ENCODE data around the gene PRODH2.

PRODH2 gene, protein sequence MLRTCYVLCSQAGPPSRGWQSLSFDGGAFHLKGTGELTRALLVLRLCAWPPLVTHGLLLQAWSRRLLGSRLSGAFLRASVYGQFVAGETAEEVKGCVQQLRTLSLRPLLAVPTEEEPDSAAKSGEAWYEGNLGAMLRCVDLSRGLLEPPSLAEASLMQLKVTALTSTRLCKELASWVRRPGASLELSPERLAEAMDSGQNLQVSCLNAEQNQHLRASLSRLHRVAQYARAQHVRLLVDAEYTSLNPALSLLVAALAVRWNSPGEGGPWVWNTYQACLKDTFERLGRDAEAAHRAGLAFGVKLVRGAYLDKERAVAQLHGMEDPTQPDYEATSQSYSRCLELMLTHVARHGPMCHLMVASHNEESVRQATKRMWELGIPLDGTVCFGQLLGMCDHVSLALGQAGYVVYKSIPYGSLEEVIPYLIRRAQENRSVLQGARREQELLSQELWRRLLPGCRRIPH

DNA sequence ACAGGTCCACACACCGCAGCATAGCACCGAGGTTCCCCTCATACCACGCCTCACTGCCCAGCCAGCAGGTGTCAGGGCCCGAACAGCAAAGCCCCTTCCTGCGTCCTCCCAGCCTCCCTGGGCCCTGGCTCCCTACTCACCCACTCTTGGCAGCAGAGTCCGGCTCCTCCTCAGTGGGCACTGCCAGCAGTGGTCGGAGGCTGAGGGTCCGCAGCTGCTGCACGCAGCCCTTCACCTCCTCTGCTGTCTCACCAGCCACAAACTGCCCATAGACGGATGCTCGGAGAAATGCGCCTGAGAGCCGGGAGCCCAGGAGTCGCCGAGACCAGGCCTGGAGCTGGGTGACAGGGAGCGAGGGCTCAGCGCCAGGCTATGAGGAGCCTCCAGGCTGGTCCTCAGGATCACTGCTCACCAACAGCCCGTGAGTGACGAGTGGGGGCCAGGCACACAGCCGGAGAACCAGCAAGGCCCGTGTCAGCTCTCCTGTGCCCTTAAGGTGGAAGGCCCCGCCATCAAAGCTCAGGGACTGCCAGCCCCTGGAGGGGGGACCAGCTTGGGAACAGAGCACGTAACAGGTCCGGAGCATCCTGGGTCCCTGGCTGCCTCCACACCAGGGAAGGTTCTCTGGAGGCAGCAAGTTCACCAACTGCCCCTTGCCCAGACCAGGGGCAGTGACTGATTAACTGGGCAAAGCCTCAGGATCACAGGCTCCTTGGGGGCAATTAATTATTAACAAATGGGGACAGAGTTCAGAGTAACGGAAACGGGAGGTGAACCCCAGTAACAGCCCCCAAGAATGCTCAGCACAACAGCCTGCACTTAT lies at the start of gene PRODH2:
Gene PRODH2 (minus strand): TSS at position 626 of the 823 bp plus-strand sequence. CDS start 40 bp downstream, at position 586.
- no peak for DNase-seq

DNA sequence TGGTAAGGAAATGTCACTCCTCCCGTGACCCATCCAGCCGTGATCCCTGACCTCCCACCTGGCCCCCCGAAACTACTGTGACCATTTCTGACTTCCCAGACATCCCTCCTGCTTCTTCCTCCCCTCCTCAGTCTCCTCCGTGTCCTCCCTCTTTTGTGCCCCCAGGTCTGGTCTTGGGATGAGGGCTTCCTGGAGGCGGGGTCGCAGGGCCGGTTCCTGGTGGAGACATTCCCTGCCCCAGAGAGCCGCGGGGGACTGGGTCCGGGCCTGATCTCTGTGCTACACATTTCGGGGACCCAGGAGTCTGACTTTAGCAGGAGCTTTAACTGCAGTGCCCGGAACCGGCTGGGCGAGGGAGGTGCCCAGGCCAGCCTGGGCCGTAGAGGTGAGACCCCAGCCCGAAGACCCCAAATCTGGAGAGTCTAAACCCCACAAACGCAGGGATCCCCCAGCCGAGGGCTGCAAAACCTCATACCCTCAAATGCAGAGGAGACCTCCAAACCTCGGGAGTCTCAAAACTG lies 49.1 kb upstream of the PRODH2 start:
- no peak for DNase-seq

DNA sequence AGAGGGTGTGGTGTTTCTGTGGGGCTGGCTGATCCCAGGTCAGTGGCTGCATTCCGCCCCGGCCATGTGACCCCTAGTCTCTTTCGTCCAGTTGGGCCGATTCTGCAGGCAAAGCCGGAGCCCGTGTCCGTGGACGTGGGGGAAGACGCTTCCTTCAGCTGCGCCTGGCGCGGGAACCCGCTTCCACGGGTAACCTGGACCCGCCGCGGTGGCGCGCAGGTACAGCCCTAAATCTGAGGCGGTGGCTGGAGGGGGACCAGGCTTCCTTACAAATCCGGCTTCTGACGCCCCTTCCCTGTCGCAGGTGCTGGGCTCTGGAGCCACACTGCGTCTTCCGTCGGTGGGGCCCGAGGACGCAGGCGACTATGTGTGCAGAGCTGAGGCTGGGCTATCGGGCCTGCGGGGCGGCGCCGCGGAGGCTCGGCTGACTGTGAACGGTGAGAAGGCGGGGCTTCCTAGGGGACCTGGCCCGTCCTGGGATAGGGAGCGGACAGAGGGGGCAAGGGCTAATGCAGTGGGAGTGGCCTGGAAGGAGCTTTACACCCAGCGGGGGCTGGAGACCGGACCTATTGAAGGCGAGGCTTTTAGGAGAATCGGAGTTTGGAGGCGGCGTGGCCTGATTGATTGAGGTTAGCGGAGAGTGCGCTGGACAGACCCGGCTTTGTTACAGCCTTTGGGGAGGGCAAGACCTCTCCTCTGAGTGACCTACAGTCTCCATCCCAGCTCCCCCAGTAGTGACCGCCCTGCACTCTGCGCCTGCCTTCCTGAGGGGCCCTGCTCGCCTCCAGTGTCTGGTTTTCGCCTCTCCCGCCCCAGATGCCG lies 48.4 kb upstream of the PRODH2 start:
- no peak for DNase-seq

DNA sequence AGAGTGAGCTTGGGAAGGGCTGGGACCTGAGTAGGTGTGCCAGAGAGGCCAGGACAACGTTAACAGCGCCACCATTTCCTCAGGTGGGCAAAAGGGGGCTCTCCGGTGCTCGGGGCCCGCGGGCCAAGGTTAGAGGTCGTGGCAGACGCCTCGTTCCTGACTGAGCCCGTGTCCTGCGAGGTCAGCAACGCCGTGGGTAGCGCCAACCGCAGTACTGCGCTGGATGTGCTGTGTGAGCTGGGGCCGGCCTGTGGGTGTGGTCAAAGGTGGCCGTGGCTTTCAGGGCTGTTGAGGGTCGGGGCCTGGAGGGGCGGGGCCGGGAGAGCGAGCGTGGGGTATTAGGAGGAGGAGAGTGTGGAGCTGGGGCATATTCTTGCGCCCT lies 47.8 kb upstream of the PRODH2 start:
- DNase-seq, result no peak

DNA sequence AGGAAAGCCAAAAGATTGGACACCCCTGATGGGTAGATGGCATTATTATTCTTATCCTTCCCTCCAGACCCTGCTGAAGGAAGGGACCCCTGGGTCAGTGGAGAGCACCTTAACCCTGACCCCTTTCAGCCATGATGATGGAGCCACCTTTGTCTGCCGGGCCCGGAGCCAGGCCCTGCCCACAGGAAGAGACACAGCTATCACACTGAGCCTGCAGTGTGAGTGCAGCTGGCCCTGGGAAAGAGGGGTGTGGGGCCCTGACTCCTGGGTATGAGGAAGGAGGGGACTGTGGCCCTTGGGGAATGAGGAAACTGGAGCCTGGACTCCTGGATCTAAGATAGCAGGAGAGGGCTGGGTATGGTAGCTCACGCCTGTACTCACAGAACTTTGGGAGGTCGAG lies 46.8 kb upstream of the PRODH2 start:
- DNase-seq, result no peak

DNA sequence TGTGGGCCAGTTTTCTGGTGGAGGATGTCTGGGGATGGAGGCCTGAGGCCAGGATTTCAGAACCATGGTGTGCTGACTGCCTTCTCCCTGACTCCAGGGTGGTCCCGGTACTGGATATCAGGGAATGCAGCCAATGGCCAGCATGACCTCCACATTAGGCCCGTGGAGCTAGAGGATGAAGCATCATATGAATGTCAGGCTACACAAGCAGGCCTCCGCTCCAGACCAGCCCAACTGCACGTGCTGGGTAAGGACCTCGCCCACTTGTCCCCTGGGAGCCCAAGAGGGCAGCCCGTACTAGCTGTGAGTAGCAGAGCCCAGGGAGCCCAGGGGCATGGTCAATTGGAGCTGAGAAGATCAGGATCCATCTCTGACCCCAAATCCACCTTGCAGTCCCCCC lies 45.7 kb upstream of the PRODH2 start:
- DNase-seq, result no peak

DNA sequence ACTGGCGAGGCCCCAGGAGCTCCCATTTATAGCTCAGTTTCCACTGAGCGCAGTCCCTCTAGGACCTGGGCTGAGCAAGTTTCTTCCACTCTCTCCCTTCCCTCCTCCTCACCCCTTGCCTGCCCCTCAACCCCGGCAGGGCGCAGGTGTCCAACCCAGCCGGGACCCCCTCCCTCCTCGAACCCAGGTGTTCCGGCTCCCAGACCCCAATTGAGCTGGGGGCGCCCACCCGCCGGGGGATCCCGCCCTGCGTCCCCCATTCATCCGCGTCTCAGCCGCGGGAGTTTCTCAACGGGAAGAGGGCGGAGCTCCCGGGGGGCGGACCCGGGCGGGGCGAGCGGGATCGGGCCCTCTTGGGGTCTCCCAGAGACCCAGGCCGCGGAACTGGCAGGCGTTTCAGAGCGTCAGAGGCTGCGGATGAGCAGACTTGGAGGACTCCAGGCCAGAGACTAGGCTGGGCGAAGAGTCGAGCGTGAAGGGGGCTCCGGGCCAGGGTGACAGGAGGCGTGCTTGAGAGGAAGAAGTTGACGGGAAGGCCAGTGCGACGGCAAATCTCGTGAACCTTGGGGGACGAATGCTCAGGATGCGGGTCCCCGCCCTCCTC lies 44.0 kb upstream of the PRODH2 start, which contains the start of gene KIRREL2:
Gene KIRREL2 (plus strand): TSS at position 366 of the 604 bp plus-strand sequence. CDS start 209 bp downstream, at position 575.
- no peak for DNase-seq

DNA sequence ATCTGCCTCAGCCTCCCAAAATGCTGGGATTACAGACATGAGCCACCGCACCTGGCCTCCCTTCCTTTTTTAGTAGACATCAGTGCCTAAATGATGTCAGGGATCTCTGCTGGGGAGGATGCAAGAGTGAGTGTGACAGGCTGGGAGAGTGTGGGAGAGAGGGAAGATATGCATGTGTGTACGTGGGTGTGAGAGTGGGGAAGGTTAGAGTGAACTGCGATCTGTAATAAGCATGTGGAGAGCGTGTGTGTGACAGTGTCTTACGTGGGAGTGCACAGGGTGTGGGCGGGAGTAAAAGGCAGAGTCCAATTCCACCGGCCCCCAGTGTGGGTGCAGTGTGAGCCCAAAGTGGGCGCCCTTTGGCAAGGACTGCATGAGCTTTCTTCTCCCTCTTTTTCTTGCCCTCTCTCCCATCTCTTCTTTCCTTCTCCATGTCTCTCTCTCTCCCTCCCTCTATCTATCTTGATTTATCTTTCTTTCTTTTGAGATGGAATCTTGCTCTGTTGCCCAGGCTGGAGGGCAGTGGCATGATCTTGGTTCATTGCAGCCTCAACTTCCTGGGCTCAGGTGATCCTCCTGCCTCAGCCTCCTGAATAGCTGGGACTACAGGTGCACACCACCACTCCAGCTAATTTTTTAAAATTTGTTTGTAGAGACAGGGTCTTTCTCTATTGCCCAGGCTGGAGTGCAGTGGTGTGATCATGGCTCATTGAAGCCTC lies 40.6 kb upstream of the PRODH2 start:
- DNase-seq, result no peak

DNA sequence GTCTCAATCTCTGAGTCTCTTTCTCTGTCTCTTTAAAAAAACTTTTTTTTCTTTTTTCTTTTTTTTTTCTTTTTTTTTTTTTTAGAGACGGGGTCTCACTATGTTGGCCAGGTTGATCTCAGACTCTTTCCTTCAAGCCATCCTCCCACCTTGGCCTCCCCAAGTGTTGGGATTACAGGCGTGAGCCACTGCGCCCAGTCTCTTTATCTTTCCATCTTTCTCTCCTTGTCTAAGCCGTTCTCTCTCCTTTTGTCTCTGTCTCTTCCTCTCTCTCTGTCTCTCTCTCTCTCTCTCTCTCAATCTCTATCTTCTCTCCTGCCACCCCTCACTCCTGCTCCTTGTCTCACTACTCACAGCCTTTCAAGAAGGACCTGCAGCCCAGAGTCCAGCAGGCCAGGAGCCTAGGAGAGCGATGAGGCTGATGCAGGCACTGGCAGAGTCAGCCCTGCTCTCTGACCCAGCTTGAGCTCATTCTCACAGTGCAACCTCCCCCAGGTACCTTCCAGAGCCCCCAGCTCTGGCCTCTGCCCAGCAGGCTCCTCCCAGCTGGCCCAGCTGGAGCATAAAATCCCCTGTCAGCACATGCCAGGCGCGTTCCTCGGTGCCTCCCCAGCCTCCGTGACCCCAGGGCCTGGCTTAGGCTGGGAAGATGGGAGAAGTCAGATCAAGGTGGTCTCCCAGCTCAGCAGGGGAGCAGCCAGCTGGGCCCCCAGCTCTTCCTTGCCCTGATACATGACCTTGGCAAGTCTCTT lies 39.6 kb upstream of the PRODH2 start, which contains the start of gene NPHS1:
Gene NPHS1 (minus strand): TSS at position 476 of the 752 bp plus-strand sequence. CDS start 667 bp downstream, outside the sequence.
- DNase-seq, result no peak

DNA sequence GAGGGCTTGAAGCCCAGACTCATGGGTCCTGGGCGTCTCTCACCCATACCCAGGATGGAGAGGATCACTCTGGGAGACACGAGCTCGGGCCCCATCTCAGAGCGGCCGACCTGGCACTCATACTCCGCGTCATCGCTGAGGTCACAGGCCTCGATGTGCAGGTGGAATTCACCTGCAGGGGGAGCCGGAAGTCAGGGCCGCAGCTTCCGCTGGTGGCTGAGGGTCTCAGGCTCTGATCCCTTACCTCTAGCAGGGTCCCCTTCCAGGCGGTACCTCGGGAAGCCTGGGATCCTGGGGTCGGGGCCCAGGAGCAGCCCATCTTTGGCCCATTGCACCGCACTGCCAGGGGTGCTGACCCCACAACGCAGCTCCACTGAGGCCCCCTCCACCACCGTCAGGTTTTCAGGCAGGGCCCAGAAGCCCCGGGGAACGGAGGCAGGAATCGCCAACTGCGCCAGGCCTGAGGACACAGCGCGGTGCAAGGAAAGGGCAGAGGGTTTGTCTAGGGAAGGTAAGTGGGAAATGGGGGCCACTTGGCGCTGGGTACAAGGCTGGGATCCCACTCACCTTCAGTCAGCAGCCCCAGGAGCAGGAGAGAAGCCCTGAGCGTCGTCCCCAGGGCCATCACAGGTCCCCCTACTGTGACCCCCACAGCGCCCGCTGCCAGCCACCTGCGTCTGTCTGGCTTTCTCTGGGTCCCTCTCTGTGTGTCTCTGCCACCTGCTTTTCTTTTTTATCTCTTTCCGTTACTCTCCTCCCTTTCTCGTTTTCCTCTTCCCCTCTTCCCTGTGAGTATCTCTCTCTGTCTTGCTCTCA lies 38.8 kb upstream of the PRODH2 start:
- DNase-seq, result no peak

DNA sequence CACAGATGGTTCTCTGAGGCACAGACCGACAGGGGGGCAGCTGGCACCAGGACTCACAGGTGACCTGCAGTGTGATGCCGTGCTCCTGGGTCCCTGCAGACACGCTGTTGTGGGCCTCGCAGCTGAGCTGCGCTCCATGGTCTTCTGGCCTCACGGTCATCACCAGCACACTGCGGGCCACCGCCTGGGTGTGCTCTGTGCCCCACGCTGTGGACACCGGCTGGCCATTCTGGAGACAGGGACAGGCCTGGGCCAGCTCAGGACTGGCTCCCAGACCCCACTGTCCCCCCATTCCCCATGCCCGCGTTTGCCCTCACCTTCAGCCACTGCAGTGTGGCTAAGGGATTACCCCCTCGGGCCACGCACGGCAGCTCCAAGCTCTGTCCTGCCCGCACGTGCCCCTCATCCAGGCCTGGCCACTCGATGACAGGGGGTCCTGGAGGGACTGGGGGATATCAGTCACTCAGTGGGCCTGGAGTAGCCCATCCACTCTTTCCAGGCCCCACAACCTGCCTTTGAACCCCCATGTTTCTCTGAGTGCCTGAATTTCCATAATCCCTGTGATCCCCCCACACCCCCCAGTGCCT lies 36.4 kb upstream of the PRODH2 start:
- DNase-seq, result no peak

DNA sequence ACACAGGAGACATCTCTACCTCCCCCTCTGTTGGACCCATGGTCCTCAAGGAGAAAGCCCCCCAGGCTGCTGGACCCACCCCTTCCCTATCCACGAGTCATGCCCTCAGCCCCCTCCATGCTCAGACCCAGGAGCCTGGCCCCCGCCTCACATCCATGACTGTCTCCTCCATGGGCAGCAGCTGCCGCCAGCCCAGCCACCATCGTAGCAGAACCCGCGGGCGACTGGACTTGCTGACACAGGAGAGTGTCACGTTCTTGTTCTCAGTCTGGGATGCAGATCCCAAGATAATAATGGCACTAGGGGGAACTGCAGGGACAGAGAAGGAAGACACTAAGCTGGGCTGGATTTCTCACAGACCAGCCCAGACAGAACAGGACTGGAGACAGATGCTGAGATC lies 35.8 kb upstream of the PRODH2 start:
- DNase-seq, result no peak

DNA sequence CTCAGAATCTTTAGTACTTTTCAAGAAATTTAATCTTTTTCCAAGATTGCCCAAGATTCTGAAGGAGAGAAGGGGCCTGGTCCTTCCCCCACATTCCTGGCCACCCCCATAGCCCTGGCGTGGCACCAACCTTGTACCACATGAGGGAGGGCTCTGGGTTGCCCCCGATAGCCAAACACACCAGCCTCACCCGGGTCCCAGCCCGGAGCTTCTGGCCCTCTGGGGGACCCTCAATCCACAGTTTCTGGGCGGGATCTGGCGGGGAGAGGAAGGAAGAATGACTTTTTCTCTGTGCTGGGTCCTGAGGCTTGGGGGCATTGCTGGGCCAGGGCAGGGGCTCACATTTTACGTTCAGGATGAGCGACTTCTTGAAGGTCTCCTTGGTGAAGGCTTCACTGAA lies 35.3 kb upstream of the PRODH2 start:
- DNase-seq, result no peak

DNA sequence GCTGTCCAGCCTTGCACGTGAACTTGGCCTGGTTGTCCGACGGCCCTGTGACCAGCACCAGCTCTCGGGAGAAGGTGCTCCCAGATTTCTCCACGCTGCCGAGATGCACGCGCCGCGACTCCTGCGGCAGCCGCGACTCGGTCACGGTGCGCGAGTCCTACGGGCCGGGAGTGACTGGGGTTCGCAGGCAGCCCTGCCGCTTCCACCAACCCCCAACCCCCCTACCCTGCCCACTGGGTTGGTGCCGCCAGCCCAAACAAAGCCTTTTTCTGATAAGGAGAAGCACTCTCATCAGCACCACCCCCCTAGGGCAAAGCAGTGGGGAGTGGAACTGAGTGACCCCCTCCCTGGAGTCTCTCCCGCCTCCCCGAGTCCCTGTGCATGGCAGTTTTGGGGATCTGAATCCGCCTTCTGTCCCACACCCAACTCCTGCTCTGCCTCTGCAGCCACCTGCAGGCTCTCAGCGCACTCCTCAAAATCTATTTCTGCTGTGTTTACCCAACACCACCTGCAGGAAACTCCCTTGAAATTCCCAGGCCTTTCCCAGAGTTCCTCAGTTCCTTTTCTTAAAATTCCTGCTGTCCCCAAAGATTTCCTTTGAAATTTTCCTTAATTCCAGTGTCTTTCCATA lies 33.5 kb upstream of the PRODH2 start:
- DNase-seq, result peak; percentile 27

DNA sequence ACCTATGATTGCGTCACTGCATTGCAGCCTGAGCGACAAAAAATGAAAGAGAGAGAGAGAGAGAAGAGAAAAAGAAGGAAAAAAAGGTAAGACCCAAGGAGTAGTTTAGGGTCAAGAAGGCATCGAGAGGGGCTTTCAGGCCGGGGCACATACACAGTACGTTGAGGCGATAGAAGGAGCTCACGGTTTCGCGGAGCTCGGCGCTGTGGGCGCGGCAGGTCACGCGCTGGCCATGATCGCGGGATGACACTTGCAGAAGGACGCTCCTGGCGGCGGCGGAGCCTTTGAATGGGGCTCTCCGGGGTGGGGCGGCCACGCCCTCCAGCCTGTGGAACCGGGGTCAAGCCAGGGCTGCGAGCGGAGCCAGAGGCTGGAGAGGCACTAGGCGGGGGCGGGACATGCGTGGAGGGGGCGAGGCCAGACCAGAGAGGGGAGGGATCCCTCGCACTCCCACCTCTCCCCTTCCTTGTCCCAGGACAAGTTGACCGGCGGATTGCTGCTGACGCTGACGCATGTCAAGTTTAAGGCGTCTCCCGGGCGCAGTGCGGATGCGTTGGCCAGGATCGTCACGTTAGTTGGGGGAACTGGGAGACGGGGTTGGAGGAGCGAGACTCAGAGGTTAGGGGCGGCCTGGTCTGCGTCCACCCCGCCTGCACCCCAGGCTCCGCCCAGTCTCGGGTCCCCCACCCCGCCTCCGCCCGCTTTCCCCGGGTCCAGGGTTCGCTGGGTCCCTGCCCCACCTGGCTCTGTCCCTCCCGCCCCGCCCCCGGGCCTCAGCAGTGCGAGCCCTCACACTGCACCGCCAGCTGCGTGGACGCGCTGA lies 32.8 kb upstream of the PRODH2 start:
- no peak for DNase-seq

DNA sequence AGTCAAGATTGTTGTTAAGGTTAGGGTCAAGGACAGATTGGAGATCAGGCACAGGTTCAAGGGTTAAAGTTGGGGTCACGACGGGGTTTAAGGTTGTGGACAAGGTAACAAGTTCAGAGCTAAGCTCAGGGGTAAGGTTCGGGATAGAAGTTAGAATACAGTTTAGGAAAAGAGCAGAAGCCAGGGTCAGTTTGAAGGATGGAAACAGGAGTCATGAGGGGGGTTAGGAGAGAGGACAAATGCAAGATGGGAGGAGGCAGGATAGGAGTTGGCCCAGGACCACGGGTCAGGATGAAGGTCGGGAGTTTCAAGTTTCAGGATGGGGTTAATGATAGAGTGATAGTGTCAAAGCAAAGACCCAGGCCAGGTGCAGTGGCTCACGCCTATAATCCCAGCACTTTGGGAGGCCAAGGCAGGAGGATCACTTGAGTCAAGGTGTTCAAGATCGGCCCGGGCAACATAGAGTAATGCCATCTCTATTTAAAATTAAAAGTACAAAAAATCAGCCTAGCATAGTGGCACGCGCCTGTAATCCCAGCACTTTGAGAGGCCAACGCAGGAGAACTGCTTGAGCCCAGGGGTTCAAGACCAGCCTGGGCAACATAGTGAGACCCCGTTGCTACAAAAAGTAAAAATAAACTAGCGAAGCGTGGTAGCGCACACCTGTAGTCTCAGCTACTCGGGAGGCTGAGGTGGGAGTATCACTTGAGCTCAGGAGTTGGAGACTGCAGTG lies 32.0 kb upstream of the PRODH2 start:
- DNase-seq, result no peak
